Measurements from ENCODE around the gene PSMG4.
A peak's percentile ranks its signal among the peaks of the same experiment; 100 is the strongest.

The PSMG4 gene

DNA sequence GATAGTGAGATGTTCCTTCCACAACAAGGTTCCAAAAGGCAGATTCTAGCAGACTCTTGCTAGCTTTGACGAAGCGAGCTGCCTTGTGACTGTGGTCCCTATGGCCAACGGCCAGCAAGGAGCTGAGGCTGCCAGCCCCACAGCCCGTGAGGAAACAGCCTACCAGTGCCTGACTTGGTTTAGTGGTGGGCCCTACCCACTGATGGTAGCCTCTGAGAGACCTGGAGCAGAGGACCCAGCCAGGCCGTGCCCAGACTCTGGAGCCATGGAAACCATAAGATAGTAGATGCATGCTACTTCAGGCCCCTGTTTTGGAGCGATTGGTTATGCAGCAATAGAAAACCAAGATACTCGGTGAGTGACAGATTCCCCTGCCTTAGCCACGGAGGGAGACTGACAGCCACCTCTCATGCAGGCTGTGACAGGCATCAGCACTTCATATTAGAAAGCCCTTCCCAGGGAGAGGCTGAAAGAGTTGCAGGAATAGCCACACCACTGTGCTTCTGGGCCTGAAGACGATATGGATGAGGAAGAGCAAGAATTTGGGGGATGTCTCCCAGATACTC is 19.2 kb downstream of the PSMG4 start:
- peak; percentile 58 for DNase-seq

GRCh38 chr6:3278691-3279090 is 19.9 kb downstream of the PSMG4 start:
- peak; percentile 53 for DNase-seq

DNA sequence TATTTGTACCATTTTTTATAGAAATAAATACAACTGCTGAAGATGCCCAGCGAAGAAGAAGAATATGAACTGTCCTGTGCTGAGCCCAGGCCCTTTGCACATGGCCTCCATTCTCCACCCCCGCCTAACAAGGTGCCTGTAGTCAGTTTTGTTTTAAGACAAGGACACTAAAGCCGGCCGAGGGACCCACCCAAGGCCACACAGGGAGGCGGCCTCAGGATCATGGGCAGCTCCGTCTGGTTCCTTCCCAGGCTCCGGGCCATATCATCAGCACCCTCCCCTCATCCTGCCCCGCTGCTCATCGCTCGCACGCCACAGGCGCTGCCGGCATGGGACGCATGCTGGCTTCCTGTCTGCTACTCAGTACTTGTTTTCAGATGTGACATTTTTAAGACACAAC is 21.3 kb downstream of the PSMG4 start:
- DNase-seq, result peak; percentile 50

- DNase-seq, result peak; percentile 54
Observed at GRCh38 chr6:3280866-3281465, 22.2 kb downstream of the PSMG4 start.

GRCh38 chr6:3281631-3282475 is 23.1 kb downstream of the PSMG4 start:
- DNase-seq, result peak; percentile 34

DNA sequence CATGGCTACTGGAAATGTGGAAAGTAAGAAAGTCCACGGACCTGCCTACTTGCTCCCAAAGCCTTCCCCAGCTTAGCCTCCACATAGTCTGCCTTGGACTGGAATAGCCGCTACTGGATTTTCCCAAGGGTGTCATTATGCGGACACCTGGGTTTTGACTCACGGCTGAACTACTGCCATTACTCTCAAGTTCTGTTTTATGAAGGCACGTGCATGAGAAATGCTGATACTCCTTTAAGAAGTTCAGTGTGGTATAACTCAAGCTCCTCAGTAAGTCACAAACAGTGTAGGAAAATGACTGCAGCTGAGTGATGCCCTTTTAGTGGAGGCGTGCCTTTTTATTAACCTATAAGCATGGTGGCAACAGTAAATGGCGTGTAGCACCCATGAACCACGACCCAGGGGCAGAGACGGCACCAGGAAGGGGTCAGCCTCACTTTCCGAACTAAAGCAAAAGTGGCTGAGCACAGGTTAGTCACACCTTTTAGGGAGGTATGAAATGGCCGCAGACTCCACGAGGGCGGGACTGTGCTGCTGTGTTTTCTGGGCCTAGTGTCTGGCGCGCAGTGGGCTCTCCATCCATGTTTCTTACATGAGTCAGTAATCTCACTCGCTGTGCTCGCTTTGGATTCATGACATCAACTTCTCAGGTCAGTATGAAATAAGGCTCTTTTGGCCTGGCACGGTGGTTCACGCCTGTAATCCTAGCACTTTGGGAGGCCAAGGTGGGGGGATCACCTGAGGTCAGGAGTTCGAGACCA is 23.9 kb downstream of the PSMG4 start:
- DNase-seq, result peak; percentile 55

GRCh38 chr6:3283241-3283640 is 24.5 kb downstream of the PSMG4 start:
- no peak for DNase-seq

- DNase-seq, result peak; percentile 53
Observed at GRCh38 chr6:3283641-3284435, 25.1 kb downstream of the PSMG4 start.

- DNase-seq, result peak; percentile 57
Observed at GRCh38 chr6:3284436-3284876, 25.7 kb downstream of the PSMG4 start.

GRCh38 chr6:3285049-3285639 is 26.4 kb downstream of the PSMG4 start:
- peak; percentile 59 for DNase-seq

DNA sequence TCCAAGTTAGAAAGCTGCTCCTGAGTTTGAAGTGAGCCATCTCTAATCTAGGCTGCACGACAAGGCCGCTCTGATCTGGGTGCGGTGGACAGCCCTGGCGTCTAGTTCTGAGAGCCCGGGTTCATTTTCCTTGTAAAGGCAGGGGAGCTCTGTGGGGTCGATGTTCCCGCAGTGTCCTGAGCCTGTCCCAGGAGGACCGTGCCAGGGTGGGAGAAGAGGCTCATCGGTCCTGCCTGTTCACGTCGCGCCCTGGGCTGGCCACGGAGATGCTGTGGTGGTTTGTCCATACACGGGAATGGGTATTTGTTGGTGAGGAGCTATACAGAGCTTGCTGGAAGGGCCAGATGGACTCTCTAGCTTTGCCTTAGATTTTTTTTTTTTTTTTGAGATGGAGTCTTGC is 27.0 kb downstream of the PSMG4 start:
- DNase-seq, result peak; percentile 41

- DNase-seq, result peak; percentile 47
Observed at GRCh38 chr6:3286641-3287171, 28.0 kb downstream of the PSMG4 start.

GRCh38 chr6:3287308-3287707 is 28.6 kb downstream of the PSMG4 start:
- peak; percentile 50 for DNase-seq

GRCh38 chr6:3287976-3288707 is 29.4 kb downstream of the PSMG4 start:
- DNase-seq, result peak; percentile 33

DNA sequence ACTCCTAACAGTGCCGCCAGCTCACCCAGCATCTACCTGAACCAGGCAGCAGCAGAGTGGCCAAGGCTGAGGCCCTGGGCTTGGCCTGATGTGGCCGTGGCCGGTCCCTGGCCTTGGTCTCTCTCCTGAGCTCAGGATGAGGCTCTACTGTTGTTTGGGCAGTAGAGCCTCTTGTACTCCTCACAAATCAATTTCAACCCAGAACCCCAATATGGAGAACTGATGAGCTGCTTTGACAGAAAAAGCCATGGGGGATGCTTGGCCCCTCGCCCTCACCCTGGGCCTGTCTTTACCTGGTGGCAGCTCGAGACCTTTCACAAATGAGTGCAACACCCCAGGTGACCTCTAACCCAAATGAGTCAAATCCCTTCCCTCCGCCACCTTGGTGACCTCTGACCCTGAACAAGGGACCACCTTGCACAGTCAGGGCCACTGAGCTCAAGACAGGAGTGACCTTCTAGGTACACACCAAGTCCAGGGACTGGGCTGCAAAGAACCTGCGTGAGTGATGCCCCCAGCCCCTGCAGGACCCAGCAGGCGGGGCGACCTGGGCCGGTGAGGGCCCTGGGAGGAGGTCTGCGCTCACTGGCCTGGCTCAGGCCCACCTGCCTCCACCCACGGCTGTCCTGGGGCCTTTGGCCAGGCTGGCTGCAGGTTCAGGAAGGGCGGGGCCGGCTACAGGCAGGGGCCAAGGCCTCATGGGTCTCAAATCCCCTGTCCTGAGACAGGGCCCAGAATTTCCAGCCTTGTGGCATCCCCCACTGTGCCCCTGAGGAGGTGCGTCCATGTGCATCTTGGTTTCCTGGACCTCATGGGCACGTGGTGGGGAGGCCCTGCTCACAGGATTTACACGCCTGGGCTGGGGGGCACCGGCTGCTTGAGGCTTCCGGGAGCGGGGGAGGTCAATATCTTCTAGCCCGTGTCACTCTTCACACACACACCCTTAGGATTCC is 30.2 kb downstream of the PSMG4 start:
- DNase-seq, result peak; percentile 59

- no peak for DNase-seq
Observed at GRCh38 chr6:3289664-3290055, 30.9 kb downstream of the PSMG4 start.

GRCh38 chr6:3290149-3290930 is 31.6 kb downstream of the PSMG4 start:
- peak; percentile 34 for DNase-seq

GRCh38 chr6:3290931-3291211 is 32.1 kb downstream of the PSMG4 start:
- peak; percentile 16 for DNase-seq

- DNase-seq, result no peak
Observed at GRCh38 chr6:3291346-3291745, 32.6 kb downstream of the PSMG4 start.
